Measurements from ENCODE around the gene AP3M1.
A peak's percentile ranks its signal among the peaks of the same experiment; 100 is the strongest.

AP3M1 gene

GRCh38 chr10:74114041-74114448 lies 36.6 kb downstream of the AP3M1 start:
- no peak for DNase-seq (ENCODE audit: low read depth in 2 of 2)

- no peak for DNase-seq (ENCODE audit: low read depth in 2 of 2)
Observed at GRCh38 chr10:74113546-74113945, 37.1 kb downstream of the AP3M1 start.

- DNase-seq (ENCODE audit: low read depth in 2 of 2), result no peak
Observed at GRCh38 chr10:74111799-74112198, 38.8 kb downstream of the AP3M1 start.

- DNase-seq (ENCODE audit: low read depth in 2 of 2), result no peak
Observed at GRCh38 chr10:74110120-74110519, 40.5 kb downstream of the AP3M1 start.

GRCh38 chr10:74109452-74109851 lies 41.2 kb downstream of the AP3M1 start:
- no peak for DNase-seq (ENCODE audit: low read depth in 2 of 2)

- no peak for DNase-seq (ENCODE audit: low read depth in 2 of 2)
Observed at GRCh38 chr10:74107391-74107790, 43.2 kb downstream of the AP3M1 start.

- DNase-seq (ENCODE audit: low read depth in 2 of 2), result no peak
Observed at GRCh38 chr10:74104996-74105395, 45.6 kb downstream of the AP3M1 start.

GRCh38 chr10:74104480-74104879 lies 46.1 kb downstream of the AP3M1 start:
- DNase-seq (ENCODE audit: low read depth in 2 of 2), result no peak

- DNase-seq (ENCODE audit: low read depth in 2 of 2), result no peak
Observed at GRCh38 chr10:74103560-74104258, 46.9 kb downstream of the AP3M1 start.

GRCh38 chr10:74099836-74100235 lies 50.8 kb downstream of the AP3M1 start:
- no peak for DNase-seq (ENCODE audit: low read depth in 2 of 2)

- no peak for DNase-seq (ENCODE audit: low read depth in 2 of 2)
Observed at GRCh38 chr10:74099420-74099819, 51.2 kb downstream of the AP3M1 start.

- no peak for DNase-seq (ENCODE audit: low read depth in 2 of 2)
Observed at GRCh38 chr10:74097776-74098175, 52.9 kb downstream of the AP3M1 start.

GRCh38 chr10:74096777-74097176 lies 53.9 kb downstream of the AP3M1 start:
- no peak for DNase-seq (ENCODE audit: low read depth in 2 of 2)

GRCh38 chr10:74094231-74094630 lies 56.4 kb downstream of the AP3M1 start:
- no peak for DNase-seq (ENCODE audit: low read depth in 2 of 2)

- no peak for DNase-seq (ENCODE audit: low read depth in 2 of 2)
Observed at GRCh38 chr10:74093530-74094164, 57.0 kb downstream of the AP3M1 start.

- DNase-seq (ENCODE audit: low read depth in 2 of 2), result no peak
Observed at GRCh38 chr10:74092372-74092771, 58.3 kb downstream of the AP3M1 start.

- no peak for DNase-seq (ENCODE audit: low read depth in 2 of 2)
Observed at GRCh38 chr10:74088722-74089121, 61.9 kb downstream of the AP3M1 start.

GRCh38 chr10:74086317-74086716 lies 64.3 kb downstream of the AP3M1 start:
- DNase-seq (ENCODE audit: low read depth in 2 of 2), result no peak

GRCh38 chr10:74084955-74085354 lies 65.7 kb downstream of the AP3M1 start:
- DNase-seq (ENCODE audit: low read depth in 2 of 2), result no peak

GRCh38 chr10:74083304-74083703 lies 67.3 kb downstream of the AP3M1 start:
- DNase-seq (ENCODE audit: low read depth in 2 of 2), result no peak

- no peak for DNase-seq (ENCODE audit: low read depth in 2 of 2)
Observed at GRCh38 chr10:74081941-74082718, 68.5 kb downstream of the AP3M1 start.

- DNase-seq (ENCODE audit: low read depth in 2 of 2), result peak in 1 of 2 donors; percentile 10
Observed at GRCh38 chr10:74081192-74081803, 69.3 kb downstream of the AP3M1 start.

Data from stimulated activated CD8-positive, alpha-beta memory T cell treated with anti-CD3 and anti-CD28 coated beads, Interleukin-15, amount 100 ng/mL, for 48 hours (primary cell).